GM19468 (cell line): ENCODE data around the gene PDZD2.
"Not testable (repeated sequence)": the region's sequence is repeated elsewhere in the genome, so short reads cannot be mapped to it uniquely, and the experiment has no call there.

ENCODE experiments used
- ATAC-seq: cut with Tn5 transposase; IDR thresholded peaks from one replicate; pipeline ENCODE4 v1.9.1; 2021; ENCODE audit warnings: mild to moderate bottlenecking, moderate library complexity, moderate number of reproducible peaks; ENCODE audit not compliant: unreplicated experiment; ENCODE audit errors: extremely low read depth

PDZD2 gene

GRCh38 chr5:31638748-31639418 lies at the start of gene PDZD2:
Gene PDZD2, plus strand, starts transcription at chr5:31639131.
- ATAC-seq: peak; percentile 60

DNA sequence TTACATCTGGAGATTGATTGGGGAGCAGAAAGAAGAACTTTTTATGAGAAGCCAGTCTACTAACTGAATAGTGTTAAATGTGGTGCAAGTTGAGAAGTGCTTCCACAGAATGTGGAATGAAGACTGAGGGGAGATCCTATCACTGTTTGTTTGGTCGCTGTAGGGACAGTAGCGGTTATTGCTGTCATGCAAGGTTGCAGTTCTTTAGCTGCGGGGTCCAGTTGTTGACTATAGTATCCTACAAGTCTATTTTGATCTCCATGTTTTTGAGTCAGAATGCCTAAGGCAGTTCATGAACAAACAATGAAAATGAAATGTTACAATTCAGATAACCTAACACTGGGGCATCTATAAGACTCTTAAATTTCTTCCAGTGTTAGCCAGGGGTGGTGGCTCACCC lies 45.3 kb upstream of the PDZD2 start:
- ATAC-seq: no peak

- no peak for ATAC-seq
Measured at GRCh38 chr5:31596354-31596753, 42.6 kb upstream of the PDZD2 start.

DNA sequence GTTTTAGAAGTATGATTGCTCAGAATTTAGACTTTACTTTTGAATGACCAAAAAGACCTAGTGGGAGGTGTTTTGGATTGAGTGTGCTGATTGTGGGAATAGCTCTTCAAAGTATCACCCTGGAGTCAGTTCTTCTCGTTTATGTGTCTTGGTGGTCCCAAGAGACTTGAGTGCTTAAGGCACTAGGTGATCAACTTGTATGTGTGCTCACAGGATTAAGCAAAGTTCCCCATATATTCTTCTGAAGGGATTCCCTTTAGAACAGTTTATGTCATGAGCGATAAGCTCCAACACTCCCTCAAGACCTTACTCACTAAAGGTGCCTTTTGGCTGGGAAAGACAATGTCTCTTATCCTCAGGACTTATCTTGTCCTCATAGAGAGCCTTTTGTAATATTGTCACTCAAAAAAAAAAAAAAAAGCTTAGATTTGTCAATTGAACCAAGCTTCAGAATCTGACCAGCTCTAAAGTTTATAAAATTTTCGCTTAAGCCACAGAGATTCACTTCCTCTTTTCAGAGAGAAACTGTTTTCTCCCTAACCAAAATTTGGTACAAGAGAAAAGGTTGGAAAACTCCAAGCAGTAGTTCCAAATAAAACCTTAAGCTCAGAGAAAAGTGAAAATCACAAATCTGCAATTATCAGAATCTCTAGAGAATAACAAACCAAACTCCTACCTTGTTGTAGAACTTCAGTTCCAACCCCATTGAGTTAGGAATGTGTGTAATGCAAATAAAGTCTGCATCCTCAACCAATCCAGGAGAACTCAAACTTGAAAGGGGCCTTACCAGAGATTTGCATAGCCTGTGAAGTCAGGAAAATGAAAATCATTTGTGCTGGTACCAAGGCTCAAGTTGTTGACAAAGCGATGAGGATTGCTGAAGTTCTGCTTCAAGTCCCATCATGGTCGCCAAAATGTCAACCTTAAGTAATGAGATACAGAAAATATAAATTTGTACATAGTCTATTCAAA lies 40.0 kb upstream of the PDZD2 start:
- ATAC-seq: no peak

DNA sequence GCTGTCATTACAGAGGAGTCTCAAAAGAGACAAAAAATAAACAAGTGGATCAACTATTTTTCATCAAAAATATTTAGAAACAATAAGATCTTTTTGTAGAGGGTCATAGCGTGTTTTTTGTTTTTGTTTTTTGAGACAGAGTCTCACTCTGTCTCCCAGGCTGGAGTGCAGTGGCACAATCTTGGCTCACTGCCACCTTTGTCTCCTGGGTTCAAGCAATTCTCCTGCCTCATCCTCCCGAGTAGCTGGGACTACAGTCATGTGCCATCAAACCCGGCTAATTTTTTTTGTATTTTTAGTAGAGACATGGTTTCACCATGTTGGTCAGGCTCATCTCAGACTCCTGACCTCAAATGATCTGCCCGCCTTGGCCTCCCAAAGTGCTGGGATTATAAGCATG lies 36.6 kb upstream of the PDZD2 start:
- ATAC-seq: not testable (repeated sequence)

- no peak for ATAC-seq
Measured at GRCh38 chr5:31604240-31604639, 34.7 kb upstream of the PDZD2 start.

- ATAC-seq: no peak
Measured at GRCh38 chr5:31604644-31605043, 34.3 kb upstream of the PDZD2 start.

DNA sequence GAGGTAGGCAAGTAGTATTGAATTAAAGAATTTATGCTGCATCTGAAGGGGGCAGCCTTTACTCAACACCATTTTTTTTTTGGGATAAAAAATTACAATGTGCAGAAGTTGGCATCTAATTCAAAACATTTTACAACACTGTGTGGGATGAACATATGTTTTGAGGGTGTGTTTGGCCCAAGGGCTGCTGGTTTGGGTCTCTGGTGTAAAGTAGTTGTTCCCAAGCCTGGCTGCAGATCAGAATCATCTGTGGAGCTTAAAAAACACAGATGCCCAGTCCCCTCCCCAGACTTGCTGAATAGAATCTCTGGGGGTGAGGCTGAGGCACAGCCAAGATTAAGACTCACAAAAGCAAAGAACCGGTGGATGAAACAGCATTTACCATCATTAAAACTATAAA lies 33.0 kb upstream of the PDZD2 start:
- no peak for ATAC-seq

- ATAC-seq: no peak
Measured at GRCh38 chr5:31607546-31607945, 31.4 kb upstream of the PDZD2 start.

- ATAC-seq: no peak
Measured at GRCh38 chr5:31611002-31611401, 27.9 kb upstream of the PDZD2 start.

- ATAC-seq: no peak
Measured at GRCh38 chr5:31613651-31614050, 25.3 kb upstream of the PDZD2 start.

GRCh38 chr5:31614151-31615020 lies 24.5 kb upstream of the PDZD2 start:
- ATAC-seq: no peak

DNA sequence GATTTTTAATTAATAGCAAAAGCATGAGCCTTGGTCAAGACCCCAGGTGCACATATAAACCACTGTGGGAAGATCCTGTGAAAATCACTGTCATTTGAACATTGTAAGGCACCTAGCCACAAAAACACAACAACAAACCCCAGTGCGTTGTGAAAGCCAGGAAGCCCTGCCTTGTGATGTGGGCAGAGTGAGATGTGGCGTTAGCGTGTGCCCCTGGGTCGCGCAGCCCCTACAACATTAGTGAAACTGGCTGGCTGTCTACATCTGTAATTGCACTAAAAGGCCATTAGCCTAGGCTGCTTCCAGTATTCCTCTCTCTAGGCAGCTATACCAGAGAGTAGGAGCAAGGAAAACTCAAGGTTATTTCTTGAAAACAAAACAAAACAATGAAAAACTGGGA lies 21.1 kb upstream of the PDZD2 start:
- no peak for ATAC-seq

DNA sequence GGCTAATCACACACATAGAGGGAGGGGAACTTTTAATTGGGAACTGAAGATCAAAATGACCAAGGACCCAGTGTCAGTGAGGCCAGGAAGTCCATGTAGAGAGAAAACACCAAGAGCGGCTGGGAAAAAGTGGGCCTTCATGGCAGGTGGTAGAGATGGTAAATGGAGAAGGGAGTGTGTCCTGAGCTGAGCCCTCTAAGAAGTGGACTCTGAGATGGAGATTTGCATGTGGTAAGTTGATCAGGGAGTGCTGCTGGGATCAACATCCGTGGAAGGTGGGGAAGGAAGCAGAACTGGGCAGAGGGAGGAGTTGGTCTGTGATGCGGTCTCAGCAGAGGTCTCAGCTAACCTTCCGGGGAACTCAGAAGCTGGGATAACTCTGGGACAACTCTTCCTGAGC lies 18.9 kb upstream of the PDZD2 start:
- no peak for ATAC-seq

DNA sequence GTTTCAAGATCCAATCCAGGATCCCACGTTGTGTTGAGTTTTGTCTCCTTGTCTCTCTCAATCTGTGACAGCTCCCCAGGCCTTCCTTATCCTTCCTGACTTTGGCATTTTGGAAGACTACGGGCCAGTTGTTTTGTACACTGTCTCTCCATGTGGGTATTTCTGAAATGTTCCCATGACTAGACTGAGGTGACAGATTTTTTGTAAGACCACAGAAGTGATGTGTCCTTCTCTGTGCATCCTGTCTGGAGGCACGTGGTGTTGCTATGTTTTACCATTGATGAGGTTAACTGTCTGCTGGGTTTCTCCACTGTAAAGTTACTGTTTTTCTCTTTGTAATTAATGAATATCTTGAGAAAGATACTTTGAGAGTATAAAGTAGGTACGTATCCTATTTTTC lies 15.7 kb upstream of the PDZD2 start:
- no peak for ATAC-seq

- no peak for ATAC-seq
Measured at GRCh38 chr5:31625394-31625793, 13.5 kb upstream of the PDZD2 start.

- no peak for ATAC-seq
Measured at GRCh38 chr5:31626156-31626555, 12.8 kb upstream of the PDZD2 start.

DNA sequence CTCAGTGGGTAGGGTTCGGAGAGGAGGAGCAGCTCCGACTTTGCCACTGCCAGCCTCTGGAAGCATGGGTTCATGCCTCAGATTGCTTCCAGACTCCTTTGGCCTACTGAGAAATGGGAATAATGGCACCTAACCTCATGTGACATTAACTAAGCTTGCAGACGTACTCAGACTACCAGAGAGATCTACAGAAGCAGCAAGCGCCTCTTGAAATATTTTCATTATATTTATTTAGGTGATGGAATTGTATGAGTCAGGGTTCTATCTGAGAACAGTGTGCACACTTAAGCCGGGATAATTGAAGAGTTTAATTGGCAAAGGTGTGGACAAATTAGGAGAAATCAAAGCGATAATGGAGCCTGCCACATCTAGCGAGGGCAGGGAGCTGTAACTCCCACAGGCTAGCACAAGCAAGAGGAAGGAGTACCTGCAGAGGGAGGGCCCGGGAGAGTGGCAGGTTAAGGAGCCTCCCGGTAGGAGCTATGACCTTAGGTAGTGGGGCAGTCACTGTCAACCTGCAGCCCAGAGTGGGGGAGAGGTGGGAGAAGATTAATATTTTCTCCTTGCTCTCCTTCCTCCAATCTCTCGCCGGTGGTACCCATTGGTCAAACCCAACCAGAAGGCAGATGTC lies 12.2 kb upstream of the PDZD2 start:
- ATAC-seq: no peak

GRCh38 chr5:31630931-31631330 lies 8.0 kb upstream of the PDZD2 start:
- ATAC-seq: no peak

- no peak for ATAC-seq
Measured at GRCh38 chr5:31632460-31632859, 6.5 kb upstream of the PDZD2 start.
